SIG-M5 treated with dmso at 0.1 percent for 504 hours (cell line): ENCODE data around the gene FYCO1.

Source experiments
- DNase-seq: peaks from one replicate; lab custom pipeline; 2025; ENCODE audit not compliant: unreplicated experiment; lab: John Stamatoyannopoulos, UW

Gene FYCO1

GRCh38 chr3:45965653-45966052, 30.0 kb downstream of the FYCO1 start:
- no peak for DNase-seq

GRCh38 chr3:45965253-45965652, 30.4 kb downstream of the FYCO1 start:
- no peak for DNase-seq

- no peak for DNase-seq
Observed at GRCh38 chr3:45964139-45964538, 31.5 kb downstream of the FYCO1 start.

- no peak for DNase-seq
Observed at GRCh38 chr3:45962033-45962432, 33.6 kb downstream of the FYCO1 start.

GRCh38 chr3:45960289-45960688, 35.3 kb downstream of the FYCO1 start:
- DNase-seq, result no peak

GRCh38 chr3:45959201-45959600, 36.4 kb downstream of the FYCO1 start:
- DNase-seq, result no peak

GRCh38 chr3:45958321-45958791, 37.3 kb downstream of the FYCO1 start:
- DNase-seq, result no peak

- DNase-seq, result no peak
Observed at GRCh38 chr3:45957586-45957985, 38.0 kb downstream of the FYCO1 start.

- no peak for DNase-seq
Observed at GRCh38 chr3:45955706-45956105, 39.9 kb downstream of the FYCO1 start.

- no peak for DNase-seq
Observed at GRCh38 chr3:45955017-45955647, 40.5 kb downstream of the FYCO1 start.

- DNase-seq, result no peak
Observed at GRCh38 chr3:45954306-45954705, 41.3 kb downstream of the FYCO1 start.

- DNase-seq, result no peak
Observed at GRCh38 chr3:45953536-45953935, 42.1 kb downstream of the FYCO1 start.

- no peak for DNase-seq
Observed at GRCh38 chr3:45952456-45952855, 43.2 kb downstream of the FYCO1 start.

- DNase-seq, result no peak
Observed at GRCh38 chr3:45951946-45952345, 43.7 kb downstream of the FYCO1 start.

GRCh38 chr3:45950686-45951600, 44.7 kb downstream of the FYCO1 start:
- no peak for DNase-seq

GRCh38 chr3:45950131-45950530, 45.5 kb downstream of the FYCO1 start:
- no peak for DNase-seq

GRCh38 chr3:45949432-45949831, 46.2 kb downstream of the FYCO1 start:
- no peak for DNase-seq

- DNase-seq, result no peak
Observed at GRCh38 chr3:45948881-45949280, 46.7 kb downstream of the FYCO1 start.

GRCh38 chr3:45948311-45948781, 47.3 kb downstream of the FYCO1 start:
- DNase-seq, result no peak

- no peak for DNase-seq
Observed at GRCh38 chr3:45947361-45947760, 48.3 kb downstream of the FYCO1 start.

GRCh38 chr3:45946875-45947274, 48.7 kb downstream of the FYCO1 start:
- no peak for DNase-seq

- no peak for DNase-seq
Observed at GRCh38 chr3:45946307-45946706, 49.3 kb downstream of the FYCO1 start.
